SK-N-MC (cell line): ENCODE measurements around the gene NRCAM.

Source experiments
- EZH2 ChIP-seq: fragments of 200-600 bp; sonication (generic); IDR thresholded peaks from one replicate; pipeline ENCODE4 v1.6.1; 2017; ENCODE audit warnings: antibody characterized with exemption
- FOXP2 ChIP-seq: optimal IDR thresholded peaks from 2 replicates; pipeline ENCODE3; 2011; ENCODE audit warnings: mild to moderate bottlenecking, moderate library complexity; ENCODE audit not compliant: insufficient read depth; ENCODE audit errors: extremely low read length, control extremely low read depth

GRCh38 chr7:108170251-108170650 is 286.0 kb downstream of the NRCAM start:
- TF ChIP-seq EZH2 (no peak), FOXP2 (no peak)
